HG03045 (cell line): Measurements from ENCODE around the gene CDC14A.
"Not testable (repeated sequence)": the region's sequence is repeated elsewhere in the genome, so short reads cannot be mapped to it uniquely, and the experiment has no call there.

ENCODE experiments used
- ATAC-seq: cut with Tn5 transposase; IDR thresholded peaks from one replicate; pipeline ENCODE4 v1.9.1; 2021; ENCODE audit warnings: mild to moderate bottlenecking, moderate library complexity; ENCODE audit not compliant: unreplicated experiment

CDC14A gene

DNA sequence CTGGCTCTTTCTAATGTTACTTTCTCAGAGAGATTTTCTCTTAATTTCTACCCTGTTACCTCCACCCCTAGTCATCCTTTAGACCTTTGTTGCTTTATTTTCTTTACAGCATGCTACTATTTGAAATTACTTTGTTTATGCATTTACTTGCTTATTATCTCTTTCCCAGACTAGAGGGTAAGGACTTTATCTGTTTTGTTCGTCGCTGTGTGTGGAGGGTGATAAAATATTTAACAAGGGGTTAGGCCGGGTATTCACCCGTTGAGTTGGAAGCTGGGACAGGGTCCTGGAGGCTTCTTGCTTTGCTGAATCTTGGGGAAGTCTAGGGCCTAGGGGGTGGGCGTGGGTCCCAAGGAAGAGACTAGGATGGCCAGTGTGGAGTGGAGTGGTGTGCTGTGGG, 43.6 kb downstream of the CDC14A start:
- ATAC-seq = no peak

DNA sequence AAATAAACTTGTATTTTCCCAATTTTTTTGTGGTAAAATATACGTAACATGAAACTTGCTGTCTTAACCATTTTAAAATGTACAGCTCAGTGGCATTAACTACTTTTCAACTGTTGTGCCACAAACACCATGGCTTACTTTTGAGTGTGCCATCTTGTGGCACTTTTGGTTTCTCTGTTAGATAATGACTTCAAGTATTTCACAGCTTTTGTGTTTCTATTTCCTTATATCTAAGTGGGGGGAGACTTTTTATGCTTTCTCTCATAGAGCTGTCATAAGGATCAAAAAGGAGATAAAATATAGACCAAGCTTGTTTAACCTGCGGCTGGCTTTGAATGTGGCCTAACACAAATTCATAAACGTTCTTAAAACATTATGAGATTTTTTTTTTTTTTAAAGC, 44.3 kb downstream of the CDC14A start:
- no peak for ATAC-seq

DNA sequence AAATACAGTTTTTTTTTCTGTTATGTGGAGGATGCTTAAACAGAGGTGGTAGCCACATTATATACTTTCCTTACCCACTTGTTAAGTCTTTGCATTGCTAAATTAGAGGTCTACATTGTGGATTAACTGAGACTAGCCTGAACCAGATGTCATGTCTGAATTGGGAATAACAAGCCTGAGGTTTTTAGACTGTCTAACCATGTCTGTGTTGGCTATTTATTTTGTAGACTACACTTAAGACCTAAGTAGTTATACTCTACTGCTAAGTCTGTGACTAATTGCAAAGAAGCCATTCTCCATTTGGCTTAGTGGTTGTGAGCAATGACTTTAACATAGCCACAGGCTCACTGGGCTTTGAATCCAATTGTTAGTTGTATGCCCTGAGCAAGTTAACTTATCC, 45.4 kb downstream of the CDC14A start:
- no peak for ATAC-seq

DNA sequence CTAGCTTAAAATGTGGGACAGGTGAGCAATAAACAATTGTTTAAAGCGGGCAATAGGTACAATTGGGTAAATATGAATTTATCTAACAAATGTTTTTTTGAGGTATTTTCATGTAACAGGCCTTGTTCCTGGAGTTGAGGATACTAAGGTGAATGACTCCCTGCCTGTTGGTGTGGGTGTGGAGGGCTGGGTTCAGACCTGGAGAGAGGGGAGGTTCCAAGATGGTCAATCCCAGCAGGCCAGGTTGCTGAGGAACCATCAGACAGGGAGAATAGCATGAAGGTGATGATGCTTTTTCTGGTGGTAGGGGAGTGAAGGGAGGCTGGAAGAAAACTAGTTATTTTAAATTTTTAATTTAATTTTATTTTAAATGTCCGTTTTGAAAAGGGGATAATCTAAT, 46.3 kb downstream of the CDC14A start:
- no peak for ATAC-seq

DNA sequence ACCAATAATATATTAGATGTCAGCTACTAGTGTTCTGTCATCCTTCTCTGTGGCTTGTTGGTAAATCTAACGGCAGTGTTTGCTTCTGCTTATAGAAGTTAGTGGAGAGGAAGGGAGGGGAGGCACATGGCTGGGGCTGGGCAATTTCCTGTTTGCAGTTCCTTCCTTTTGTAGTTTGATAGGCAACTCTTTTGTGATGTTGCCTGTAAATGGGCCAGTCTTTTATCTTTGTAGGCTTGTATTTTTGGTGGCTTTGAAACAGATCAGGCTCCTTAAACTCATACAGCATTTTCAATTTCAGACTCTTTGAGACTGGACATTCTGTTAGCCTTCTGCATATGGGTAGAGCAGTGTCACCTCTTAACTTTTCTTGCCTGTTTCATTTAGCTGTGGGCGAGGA, 48.1 kb downstream of the CDC14A start:
- ATAC-seq = no peak

DNA sequence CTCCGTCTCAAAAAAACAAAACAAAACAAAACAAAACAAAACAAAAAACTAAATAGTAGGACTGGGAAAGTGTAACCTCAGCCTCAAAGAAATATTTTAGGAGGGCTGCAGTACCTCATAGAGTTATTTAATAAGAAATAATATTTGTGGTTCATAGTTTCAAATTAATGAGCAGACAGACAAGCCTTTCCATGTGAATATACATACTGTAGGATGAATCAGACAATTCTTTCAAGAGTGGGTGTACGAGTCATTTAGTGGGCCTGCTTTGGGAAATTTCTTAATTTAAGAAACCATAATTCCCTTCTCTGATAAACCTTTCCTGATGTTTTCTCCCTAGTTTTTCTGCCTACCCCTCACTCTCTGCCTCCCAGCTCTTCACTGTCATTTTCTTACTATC, 52.5 kb downstream of the CDC14A start:
- no peak for ATAC-seq

DNA sequence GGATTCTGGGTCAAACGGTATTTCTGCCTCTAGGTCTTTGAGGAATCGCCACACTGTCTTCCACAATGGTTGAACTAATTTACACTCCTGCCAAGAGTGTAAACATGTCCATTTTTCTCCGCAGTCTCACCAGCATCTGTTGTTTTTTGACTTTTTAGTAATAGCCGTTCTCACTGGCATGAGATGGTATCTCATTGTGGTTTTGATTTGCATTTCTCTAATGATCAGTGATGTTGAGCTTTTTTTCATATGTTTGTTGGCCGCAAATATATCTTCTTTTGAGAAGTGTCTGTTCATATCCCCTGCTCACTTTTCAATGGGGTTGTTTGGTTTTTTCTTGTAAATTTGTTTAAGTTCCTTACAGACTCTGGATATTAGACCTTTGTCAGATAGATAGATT, 53.6 kb downstream of the CDC14A start:
- ATAC-seq = not testable (repeated sequence)

DNA sequence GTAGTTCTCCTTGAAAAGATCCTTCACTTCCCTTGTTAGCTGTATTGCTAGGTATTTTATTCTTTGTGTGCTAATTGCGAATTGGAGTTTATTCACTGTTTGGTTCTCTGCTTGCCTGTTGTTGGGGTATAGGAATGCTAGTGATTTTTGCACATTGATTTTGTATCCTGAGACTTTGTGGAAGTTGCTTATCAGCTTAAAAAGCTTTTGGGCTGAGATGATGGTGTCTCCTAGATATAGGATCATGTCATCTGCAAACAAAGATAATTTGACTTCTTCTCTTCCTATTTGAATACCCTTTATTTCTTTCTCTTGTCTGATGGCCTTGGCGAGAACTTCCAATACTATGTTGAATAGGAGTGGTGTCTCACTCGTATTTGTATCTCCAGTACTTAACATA, 55.1 kb downstream of the CDC14A start:
- not testable (repeated sequence) for ATAC-seq

DNA sequence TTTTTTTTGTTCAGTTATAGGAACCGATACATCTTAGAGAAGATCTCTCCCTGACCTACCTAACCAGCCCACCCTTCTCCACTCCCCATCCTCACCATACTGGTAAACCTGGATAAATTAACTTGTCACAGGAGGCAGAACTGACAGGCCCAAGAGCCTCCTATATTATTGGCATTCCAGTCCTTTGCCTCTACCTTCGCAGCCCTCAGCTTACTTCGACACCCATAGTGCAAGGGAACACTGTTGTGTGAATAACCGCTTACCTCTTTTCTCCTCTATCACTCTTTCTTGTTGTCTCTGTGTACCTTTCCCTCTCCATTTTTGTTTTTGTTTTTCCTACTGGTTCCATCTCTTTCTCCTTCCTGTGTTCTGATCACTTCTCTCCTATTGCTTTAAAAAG, 58.7 kb downstream of the CDC14A start:
- ATAC-seq = no peak

DNA sequence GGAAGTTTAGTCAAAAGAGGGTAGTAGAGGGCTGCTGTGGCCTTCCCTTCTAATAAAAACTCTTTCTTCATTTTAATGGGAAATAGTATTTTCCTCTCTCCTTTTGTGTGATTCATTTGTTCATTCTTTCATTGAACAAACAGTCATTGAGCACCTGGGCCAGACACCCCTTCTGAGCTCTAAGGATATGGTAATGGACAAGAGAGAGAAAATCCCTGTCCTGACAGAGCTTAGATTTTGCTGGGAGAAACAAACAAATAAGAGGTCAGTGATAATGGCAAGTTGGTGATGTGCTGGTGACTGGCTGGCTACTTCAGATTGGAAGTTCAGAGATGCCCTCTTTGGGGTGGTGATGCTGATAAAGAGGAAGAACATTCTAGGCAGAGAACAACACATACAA, 59.3 kb downstream of the CDC14A start:
- ATAC-seq = no peak

DNA sequence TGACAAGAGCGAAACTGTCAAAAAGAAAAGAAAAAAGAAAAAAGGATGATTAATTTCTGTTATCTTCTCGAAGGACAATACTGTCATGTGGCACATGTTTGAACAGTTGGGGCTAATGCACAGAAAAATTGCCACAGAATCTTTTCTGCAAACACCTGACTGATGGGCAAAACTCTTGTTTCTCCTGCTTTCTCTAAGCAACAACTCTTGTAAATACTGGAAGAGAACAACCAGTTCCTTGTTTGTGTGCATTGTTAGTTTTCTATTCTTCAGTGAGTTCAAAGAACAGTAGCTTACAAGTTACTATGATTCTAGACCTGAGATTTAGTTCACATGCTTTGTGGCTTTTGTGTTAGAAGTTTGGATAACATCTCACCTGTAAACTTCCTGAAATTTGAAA, 60.7 kb downstream of the CDC14A start:
- no peak for ATAC-seq

DNA sequence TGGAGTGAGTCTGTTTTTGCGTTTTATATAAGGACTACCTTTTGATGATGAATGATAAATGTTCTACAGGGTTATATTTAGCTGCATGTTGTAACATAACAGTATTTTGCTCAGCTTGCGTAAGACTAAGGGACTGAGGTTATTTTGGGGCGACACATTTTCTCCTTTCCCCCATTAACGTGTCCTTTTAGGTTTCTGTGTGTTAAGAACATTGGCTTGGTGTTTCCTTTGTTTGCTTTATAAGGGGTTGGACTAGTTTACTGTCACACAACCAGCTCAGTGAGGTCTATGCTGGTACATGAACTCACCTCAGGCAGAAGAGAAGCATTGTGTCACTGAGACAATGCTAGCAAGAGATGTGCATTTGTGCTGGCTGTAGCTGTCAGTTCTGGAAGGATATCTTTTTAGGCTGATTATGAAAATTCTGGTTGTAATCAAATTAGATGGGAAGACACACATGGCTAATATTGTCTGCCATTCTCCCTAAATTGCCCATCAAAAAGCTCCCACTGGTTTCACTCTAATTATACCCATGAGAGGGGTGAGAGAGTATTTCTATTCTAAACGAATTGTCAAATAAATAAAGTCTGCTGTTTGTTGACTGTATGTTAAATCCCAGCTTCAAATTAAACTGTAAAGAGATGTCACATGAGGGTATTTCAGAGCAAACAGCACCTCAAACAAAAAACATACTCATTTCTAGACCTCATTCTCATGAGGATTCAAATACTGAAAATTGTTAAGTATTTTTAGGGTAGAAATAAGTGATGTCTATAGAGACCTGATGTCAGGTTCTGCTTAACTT, 62.6 kb downstream of the CDC14A start:
- ATAC-seq = no peak

DNA sequence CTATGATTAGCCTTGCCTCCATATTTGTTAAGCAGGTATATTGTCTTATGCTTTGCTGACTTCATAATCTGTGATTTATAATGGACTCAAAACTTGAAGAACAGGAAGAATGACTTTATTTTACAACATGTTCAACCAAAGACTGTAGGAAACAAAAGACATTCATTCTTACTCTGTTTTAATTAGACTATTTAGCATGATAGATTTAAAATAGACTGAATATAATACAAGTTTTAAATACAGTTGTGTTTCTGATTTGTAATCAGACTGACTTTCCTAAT, 63.1 kb downstream of the CDC14A start:
- no peak for ATAC-seq

DNA sequence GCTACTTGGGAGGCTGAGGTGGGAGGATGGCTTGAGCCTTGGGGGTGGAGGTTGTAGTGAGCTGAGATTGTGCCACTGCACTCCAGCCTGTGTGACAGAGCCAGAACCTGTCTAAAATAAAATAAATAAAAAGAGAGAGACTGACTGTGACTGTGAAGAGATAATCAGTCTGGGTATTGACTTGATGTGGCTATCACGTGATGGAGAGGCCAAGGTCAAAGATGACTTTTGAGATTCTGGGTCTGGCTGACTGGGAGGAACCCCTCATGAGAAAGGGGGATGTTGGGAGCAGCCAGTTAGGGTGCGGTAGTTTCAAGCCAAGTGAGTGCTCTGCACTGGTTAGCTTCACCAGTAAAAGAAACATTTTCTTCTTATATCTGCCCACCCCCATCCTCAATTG, 66.8 kb downstream of the CDC14A start:
- no peak for ATAC-seq

DNA sequence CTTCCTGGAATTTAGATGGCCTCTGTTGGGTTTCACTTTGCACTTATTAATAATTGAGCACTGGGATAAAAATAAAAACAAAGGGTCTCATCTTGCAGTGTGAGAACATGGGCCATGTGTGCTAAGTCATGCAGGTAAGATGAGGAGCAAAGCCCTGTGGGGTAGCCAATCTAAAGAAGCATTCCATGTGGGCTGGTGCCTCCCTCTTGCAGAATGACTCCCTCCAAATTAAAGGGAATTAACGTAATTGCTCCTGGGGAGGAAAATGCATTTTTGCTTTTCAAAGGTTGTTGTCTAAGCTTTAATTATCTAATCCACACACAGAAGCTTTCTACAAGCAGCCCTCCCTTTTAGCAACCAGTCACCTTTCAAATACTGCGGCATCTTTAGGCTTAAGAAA, 69.8 kb downstream of the CDC14A start:
- no peak for ATAC-seq

DNA sequence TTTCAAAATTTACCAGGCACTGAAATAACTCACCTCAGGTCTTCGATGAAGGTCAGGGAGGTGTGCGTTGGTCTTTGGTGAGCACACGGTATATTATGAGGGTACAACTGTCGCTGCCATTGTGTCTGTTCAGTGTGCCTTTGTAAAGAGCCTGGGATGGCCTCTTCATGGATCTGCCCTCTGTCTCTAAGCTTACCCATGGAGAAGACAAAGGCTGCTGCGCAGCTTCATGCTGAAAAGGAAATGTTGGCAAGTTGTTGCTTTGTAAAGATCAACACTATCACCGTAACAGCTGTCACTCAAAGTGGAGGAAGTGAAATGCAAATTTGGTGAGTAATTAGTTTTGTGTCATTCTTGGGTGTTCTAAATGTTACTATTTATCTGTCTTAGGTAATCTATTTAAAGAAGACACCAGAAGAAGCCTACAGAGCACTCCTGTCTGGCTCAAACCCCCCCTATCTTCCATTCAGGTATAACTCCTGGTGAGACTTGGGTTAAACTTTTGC, 71.6 kb downstream of the CDC14A start:
- ATAC-seq = peak; percentile 56

DNA sequence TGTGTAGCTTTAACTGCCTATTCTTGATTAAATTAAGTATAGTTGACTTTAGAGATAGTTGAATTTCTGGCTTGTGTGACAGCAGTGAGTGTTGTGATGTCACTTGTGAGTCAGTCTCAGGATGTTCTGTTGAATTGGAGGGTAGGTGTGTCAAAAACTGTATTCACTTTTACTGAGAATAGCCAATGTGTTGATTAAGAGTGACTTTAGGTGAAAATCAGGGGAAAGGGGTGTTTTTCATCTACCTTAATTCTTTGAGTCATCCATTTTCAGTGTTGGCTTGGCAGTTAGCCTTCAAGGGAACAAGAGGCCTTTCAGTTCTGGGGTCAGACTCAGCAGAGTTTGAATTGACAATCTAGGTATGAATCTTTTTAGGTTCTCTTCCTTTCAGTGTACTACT, 75.9 kb downstream of the CDC14A start:
- ATAC-seq = no peak

DNA sequence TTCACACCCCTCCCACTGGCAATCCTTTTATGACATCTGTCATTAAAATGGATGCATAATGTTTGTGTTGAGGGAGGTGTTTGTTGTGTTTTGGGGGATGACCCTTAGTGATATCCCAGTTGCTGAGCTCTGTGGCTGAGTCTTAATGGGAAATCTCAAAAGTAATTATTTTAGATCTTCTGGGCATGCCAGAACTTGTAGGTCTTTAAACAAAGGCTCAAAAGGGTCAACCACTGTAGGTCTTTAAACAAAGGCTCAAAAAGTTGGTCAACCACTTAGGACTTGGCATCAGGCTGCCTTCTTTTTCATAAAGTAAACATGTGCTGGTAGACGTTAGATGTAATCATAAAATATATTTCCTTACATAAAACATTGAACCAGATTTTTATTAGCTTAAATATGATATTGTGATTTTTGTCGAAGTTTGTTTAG, 78.0 kb downstream of the CDC14A start:
- no peak for ATAC-seq

DNA sequence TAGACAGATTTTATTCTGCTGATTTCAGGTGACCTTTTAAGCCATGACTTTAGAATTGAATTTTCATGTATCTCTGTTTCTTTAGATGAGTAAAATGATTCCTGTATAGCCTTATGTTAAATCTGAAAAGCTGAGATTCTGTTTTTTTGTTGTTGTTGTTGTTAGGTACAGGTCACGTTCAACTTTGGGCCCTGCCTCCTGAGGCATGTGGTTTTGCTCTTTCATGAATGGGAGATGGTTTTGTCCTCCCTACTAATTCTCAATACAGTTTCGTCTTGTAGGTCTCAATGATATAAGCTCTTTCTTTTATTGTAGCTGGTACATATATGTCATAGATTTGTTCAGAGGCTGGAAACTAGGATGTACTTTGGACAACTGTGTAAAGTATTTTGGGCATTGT, 79.6 kb downstream of the CDC14A start:
- ATAC-seq = no peak

DNA sequence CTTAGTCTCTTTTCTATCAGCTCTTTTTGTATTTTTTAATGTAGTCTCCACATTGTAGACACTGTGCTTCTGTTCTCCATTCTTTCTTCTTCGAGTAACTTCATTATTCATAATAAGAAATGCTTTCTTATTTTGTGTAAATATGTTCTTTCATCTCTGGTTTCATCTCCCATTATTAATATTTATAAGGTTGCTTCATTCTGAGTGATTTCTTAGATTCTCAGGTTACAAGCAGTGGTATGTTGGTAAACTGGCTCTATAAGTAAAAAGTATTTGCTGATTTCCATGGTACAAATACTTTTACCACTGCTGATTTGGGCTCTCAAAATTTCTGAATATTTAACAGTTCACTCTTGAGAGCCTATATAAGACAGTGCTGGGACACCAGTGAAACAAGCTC, 81.3 kb downstream of the CDC14A start:
- ATAC-seq = no peak

DNA sequence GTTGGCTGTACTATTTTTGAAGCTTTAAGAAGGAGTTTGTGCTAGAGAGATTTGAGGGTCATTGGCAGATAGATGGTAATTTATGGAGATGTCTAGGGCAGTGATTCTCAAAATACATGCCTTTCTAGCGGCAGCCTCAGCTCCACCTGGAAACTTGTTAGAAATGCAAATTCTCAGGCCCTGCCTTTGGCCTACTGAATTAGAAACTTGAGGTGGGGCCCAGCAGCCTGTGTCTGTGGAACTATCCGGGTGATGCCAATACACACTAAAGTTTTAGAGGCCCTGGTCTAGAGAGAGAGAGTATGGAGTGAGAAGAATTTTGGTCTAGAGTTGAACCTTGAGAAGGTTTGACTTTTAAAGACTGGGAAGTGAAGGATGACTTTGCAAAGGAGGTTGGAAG, 82.5 kb downstream of the CDC14A start:
- ATAC-seq = no peak

DNA sequence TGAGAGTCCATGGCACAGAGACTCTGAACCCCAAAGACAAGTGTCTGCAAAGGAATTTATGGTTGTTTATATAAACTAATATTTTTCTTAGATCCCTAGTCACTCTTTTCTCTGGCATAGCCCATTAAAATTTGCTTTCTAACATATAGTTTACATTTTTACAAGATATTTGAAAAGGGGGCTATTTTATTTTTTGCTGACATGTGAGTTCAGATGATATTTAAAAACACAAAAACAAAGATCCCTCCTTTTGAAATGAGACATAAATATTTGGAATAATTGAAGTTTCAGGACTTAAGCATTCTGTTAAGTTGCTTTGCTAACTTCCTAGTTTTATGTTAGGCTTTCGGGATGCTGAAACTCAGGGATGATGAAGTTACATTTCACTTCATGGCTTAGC, 86.1 kb downstream of the CDC14A start:
- ATAC-seq = no peak

DNA sequence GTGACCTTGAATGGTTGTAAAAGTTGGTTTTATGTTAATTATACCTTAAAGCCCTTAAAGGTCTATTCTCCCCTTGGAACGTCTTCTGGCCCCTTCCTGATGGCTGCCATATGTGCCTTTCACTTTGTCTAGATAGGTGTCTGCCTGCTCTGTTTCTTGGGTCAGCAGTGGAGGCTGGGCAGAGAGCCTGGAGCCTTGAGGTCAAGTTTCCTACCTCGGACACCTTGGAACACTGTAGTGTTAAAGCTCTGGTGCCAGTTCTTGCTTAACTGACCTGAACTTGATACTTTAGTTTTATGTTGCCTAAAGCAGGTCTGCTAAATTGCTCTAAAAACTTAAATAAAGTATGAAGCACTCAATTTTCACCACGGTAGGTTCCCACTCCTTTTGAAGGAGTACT, 86.5 kb downstream of the CDC14A start:
- ATAC-seq = no peak
